Stimulated activated CD8-positive, alpha-beta memory T cell treated with anti-CD3 and anti-CD28 coated beads, Interleukin-7, amount 100 ng/mL, for 24 hours (primary cell): Measurements from ENCODE around the gene C2CD2L.
"Not testable (repeated sequence)": the region's sequence is repeated elsewhere in the genome, so short reads cannot be mapped to it uniquely, and the experiment has no call there.

Source experiments
- DNase-seq: peaks from one replicate; pipeline ENCODE4 v3.0.0-alpha.2; 2020; ENCODE audit warnings: low read depth

The C2CD2L gene

DNA sequence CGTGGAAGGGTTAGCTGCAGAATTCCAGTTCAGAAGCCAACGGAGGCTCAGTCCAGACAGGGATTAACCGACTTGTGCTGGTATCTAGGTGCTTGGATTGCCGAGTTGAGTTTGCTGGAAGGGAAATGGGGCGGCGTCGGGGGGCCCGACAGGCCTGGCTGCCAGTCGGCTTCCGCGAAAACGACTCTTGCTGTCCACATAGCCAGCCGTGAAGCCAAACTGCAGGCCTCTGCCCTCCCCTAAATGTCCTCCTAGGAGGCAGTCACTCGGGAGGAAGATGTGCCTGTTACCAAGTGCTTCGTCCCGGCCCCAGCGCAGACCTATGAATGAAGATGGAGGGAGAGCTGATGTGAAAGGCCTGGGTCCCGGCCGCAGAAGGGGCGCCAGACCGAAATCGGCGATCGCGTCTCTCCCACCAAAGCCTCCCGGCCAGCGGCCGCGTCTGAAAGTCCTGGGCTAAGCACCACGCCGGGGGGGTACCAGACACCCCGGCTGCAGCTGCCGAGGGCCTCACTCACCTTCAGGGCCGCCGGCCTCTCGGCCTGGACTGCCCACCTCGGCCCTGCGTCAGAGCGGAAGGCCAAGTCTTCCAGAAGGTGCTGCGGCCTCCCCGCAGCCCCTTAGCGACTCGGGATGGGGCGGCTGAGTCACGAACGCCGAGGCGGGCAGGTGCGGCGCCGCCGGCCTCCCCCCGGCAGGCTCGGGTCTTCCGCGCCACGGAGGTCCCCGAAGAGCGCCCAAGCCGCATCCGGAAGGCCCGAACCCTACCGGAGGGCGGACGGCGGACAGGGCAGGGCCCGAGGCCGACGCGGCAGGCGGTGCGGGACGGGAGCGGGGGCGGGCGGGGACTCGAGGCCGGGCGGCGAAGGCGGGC is 13.0 kb upstream of the C2CD2L start:
- DNase-seq: no peak

DNA sequence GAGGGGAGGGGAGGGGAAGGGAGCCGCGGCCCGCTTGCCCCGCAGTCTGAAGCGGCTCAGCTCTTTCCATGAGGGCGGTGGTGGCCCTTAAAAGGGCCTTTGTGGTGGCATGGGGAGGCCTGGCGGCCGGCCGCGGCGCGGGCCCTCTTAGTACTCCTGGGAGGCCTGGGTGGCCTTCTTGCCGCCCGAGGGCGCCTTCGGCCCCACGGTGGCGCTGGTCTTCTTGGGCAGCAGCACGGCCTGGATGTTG is 12.4 kb upstream of the C2CD2L start:
- DNase-seq: no peak

DNA sequence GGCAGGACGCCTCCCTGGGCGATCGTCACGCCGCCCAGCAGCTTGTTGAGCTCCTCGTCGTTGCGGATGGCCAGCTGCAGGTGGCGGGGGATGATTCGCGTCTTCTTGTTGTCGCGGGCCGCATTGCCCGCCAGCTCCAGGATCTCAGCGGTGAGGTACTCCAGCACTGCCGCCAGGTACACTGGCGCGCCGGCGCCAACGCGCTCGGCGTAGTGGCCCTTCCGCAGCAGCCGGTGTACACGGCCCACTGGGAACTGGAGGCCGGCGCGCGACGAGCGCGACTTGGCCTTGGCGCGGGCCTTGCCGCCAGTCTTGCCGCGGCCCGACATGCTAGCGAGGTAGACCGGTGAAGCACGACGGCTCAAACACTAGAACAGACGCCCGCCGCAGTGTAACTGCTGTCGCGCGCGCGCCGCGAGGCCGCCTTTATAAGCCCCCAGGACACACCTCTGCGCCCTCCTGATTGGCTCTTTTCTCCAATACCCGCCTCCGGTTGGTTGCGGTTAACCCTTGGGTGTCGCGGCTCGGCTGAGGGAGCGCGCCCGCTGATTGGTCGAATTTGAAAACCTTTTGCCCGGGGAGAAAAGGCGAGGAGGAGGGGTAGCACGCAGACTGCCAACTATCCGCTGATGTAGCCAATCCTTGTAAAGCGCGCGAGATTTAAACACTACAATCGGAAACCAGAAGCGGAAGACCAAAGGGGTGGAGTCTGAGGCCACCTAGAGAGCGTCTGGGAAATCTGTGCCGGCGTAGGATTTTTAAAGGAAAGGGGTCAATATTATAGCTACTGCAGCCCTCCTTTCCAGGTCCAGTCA is 11.9 kb upstream of the C2CD2L start:
- DNase-seq: peak; percentile 99

DNA sequence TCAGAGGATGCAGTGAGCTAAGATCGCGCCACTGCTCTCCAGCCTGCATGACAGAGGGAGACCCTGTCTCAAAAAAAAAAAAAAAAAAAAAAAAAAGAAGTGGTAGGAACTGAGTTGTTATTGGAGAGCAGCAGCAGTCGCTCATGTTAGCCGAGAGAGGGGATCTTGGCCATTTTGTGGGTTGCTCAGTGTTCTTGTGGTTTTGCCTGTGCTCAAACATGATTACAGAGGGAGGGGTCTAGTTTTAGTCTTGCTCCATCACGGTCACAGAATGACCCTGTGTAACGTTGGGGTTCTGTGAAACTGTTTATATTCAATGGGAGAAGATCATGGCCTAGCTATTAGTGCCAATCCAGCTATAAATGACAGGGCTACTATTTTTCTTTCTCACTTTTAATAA is 7.4 kb upstream of the C2CD2L start:
- no peak for DNase-seq

DNA sequence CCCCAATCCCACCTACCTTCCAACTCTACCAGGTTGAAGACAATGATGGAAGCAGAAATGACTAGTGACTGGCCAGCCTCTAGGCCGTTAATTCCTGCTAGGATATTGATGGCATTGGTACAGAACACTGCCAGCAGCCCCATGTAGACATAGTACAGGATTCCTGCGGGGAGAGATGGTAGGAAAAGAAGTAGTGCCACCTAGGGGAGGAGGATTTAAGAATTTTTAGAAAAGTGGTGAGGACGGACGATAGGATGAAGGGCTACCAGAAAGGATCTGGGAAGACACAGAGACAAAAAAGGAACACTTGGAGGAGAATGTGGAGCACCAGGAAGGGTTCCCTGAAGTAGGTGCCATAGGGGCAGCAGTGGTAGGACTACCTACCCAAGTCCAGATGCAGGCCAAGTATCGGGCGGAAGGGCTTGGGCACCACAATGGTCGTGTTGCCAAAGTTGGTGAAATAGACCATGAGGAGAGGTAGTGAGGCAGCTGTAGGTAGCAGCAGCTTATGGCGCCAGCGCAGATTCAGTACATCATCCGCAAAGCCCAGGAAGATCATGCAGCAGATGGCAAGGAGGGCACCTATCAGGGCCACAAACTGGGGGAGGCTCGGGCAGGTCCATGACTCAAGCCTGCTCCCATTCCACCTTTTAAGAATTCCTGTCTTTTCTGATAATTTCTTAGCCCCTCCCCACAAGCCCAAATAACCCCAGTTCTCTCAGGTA is 6.7 kb upstream of the C2CD2L start:
- DNase-seq: no peak

DNA sequence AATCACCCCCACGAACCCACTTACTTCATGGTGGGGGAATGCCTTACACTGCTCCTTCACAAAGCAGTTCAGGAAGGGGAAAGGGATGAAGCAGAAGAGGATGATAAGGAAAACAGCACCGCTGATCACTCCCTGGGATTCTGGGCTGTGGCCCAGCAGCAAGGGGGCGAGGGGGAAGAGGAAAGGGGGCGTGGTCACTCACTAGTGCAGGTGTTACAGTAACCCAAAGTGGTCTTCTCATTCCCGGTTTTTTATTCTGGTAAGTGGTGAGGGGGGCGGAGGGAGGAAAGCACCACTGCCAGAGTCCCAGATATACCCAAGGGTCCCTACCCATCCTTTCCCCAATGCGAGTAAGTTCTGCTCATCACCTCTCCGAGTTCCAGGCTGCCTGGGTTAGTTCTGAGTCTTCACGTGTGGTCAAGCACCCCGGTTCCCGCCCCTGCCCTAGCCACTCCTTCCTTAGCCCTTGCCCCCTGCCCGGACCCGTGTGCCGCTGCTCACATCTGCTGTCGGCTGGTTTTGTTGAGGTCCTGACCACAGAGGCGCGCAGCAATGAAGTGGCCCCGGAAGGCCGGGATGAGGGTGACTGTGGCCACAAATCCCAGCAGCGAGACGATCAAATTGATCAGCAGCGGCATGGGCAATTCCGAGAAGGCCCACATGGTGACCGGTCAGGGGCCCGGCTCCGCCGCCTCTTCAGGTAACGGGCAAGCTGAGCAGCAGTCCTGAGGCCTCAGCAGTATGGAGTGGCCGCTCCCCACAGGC is 6.0 kb upstream of the C2CD2L start:
- DNase-seq: no peak

DNA sequence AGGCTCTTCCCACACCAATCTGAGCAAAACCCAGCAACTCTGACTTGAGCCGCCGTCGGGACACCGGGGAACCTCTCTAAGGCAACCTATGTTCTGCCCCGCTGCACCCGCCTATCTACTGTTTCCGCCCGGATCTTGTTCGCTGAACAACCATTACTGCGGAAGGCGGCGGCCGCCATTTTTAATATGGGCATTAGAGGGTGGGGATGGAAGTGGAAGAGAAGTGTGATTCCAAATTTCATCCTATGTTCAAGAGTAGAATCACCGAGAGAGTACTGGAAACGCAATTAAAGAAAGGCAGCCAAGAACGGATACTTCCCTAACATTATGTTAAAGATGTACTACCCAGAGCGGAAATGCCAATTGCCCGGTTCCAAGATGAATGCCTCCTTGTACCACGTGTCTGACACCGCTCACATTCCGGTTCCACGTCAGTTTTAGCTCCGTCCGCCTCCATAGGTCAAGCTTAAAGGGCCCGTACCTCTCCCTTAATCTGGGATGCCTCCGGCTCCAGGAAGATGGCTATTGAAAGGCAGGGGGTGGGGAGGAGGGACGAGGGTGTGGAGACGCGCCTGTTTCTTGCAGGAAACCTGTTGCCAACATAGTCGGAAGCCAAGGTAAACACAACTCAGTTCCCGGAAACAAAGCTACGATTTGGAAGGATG is 5.3 kb upstream of the C2CD2L start, which contains the start of gene DPAGT1:
Gene DPAGT1, minus strand, starts transcription at position 95 of the 665 bp plus-strand sequence. CDS start 198 bp downstream, outside the sequence.
- DNase-seq: peak; percentile 74

DNA sequence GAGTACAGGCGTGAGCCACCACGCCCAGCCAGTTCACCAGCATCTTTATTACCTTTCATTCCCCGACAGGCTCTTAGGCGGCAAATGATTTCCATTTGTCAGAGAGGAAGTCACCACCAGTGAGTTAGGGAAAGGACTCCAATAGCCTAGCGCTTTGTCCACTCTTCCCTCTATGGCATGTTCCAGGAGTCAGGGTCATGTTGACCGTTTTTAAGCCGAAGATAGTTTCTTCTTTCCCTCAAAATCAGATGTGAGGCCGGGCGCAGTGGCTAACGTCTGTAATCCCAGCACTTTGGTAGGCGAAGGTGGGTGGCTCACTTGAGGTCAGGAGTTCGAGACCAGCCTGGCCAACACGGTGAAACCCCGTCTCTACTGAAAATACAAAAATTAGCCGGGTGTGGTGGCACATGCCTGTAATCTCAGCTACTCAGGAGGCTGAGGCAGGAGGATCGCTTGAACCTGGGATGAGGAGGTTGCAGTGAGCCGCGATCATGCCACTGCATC is 3.9 kb upstream of the C2CD2L start:
- DNase-seq: not testable (repeated sequence)

DNA sequence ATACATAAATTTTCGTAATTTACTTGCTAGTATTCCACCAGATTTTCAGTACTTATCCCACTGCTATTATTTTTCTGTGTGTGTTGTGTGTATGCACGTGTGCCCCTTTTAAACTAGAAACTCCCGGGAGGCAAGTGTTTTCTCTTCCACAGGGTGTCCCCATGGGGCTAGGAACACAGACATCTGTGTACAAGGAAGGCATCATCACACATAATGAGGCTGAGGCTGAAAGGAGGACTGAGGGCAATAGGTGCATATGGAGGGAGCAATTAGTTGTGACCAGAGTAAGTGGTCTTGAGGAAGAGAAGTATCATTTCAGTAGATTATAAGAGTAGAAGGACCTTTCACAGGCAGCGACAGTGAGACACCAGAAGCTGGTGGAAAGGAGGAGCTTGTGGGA is 3.4 kb upstream of the C2CD2L start:
- DNase-seq: no peak

DNA sequence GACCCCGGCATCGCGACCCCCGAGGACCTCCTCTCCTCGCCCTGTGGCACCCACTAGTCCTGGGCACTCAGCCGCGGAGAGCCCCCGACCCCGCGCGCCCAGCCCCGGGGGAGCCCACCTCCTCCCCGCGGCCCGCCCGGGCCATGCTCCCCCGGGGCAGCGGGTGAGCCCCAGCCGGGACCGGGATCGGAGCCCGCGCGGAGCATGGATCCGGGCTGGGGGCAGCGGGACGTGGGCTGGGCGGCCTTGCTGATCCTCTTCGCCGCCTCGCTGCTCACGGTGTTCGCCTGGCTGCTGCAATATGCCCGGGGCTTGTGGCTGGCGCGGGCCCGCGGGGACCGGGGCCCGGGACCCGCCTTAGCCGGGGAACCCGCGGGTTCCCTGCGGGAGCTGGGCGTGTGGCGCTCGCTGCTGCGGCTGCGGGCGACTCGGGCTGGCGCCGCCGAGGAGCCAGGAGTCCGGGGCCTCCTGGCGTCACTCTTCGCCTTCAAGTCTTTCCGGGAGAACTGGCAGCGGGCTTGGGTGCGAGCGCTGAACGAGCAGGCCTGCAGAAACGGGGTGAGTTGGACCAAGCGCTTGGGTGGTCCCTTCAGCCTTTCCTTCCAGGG is 498 bp downstream of the C2CD2L start:
- no peak for DNase-seq

DNA sequence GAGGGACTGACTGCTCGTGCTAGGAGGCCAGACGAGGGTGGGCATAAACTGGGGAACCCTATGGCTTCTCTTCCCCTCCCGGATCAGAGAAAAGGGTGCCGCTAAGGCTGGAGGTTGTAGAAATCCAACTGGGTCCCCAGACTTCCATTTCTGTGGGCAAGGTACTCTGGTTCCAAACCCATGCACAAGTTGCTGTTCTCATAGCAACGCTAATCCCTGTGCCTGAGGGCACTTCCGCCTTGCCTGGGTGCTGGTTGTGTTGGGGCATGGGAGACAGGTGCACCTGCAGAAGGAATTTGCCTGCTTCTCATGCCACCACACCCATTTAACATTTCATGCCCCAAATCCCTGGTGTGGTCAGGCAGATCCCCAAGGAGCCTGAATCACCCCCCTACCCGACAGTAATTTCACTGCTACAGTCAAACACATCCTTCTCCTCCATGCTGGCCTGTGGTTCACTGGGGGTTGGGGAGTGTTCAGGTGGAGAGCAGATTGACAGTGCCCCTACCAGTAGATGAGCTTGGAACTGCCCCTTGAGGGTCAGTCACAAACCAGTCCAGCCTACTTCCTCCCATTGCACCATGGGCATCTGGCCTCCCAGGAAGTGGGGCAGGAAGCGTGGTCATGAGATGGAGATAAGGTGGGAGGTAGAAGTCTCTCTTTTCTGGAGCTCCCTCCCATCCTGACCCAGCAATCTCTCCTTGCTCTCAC is 1.2 kb downstream of the C2CD2L start:
- no peak for DNase-seq

DNA sequence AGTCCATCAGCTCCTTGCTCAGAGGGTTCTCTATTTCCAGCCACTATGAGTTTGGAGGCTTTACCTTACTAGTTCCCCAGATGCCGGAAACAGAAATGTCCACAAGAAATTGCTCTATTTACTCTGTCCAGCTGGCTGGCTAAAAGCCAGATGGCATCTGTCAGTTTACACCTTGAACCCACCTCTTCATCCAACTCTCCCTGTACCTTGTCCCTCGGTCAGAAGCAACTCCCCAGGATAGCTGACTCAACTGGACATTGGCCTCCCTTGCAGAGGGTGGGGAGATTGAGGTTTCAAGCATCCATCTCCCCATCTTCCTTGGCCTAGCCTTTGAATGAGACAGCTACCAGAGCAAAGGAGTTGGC is 1.7 kb downstream of the C2CD2L start:
- DNase-seq: no peak

DNA sequence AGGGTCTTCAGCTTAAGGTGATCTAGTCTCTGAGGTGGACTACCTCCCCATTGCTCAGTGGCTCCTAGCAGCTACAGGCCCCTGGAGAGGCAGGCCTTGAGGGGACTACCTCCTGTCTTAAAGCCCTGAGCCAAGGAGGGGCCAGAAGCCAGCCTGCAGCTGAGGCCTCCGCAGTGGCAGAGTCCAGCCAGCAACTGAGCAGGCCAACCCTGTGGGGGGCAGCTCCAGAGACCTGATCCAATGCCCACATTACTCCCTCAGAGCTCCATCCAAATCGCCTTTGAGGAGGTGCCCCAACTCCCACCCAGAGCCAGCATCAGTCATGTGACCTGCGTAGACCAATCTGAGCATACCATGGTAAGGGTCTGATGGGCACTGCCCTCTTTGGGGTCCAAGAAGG is 2.7 kb downstream of the C2CD2L start:
- no peak for DNase-seq

DNA sequence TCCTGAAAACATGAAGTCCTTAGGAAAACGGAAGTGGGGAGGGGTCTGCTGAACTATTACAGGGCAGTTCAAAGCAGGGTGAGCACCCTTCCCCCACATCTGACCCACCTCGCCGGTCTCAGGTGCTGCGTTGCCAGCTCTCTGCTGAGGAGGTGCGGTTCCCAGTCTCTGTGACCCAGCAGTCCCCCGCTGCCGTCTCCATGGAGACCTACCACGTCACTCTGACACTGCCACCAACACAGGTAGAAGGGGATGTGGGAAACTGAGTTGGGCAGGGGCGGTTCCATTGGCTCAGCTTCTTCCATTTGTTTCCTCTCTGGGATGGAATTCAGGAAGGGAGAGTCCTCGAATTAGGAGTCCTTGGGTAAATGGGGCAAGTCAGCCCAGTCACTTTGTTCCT is 3.3 kb downstream of the C2CD2L start:
- DNase-seq: no peak

DNA sequence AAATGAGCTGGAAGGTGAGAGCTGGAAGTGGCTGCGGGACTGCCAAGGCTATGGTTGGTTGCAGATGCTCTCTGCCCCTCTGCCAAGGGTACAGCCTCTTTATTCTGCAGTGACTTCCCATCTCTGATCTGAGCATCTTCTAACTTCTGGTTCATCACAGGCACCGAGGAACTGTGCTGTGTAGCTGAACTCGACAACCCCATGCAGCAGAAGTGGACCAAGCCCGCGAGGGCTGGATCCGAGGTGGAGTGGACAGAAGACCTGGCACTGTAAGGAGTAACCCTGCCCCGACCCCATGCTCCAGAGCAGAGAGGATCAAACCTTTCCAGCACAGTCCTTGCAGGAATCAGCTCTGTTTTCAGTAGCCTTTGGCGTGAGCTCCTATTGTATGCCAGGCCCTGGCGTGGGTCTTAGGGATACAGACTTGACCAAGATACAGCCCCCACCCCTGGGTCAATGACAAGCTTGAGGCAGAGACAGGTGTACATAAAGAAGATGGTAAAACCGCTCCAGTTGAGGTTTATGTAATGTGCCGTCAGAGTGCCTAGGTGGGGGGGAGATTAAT is 4.3 kb downstream of the C2CD2L start:
- DNase-seq: no peak

DNA sequence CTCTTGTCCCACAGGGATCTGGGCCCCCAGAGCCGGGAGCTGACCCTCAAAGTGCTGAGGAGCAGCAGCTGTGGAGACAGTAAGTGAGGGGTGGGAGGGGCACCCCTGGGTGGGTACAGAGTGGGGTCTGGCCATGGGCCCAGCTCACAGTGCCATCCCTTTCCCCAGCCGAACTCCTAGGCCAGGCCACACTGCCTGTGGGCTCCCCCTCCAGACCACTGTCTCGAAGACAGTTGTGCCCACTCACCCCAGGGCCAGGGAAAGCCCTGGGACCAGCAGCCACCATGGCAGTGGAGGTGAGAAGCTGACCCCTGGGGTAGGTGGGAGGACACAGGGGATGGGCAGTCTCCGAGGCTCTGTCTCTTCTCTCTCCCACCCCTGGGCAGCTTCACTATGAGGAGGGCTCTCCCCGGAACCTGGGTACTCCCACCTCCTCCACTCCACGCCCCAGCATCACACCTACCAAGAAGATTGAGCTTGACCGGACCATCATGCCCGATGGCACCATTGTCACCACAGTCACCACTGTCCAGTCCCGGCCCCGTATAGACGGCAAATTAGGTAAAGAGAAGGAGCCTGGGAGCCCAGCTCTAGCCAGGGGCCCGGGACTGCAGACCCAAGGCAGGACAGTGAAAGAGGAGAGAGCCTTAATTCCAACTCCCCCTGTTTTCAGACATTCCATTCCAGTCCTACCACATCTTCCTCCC is 5.3 kb downstream of the C2CD2L start:
- no peak for DNase-seq

DNA sequence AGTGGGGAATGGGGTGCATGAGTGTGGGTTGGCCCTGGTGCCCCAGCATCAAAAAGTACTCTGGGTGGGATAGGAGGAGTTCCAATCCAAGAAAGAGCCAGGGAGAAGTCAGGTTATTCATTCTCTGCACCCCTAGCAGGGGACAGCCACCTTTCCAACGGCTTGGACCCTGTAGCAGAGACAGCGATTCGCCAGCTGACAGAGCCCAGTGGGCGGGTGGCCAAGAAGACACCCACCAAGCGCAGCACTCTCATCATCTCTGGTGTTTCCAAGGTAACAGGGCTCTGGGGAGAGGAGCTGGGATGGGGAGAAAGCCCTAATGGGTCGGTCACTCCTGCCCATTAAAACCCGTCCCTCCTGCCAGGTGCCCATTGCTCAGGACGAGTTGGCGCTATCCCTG is 6.6 kb downstream of the C2CD2L start:
- DNase-seq: no peak

DNA sequence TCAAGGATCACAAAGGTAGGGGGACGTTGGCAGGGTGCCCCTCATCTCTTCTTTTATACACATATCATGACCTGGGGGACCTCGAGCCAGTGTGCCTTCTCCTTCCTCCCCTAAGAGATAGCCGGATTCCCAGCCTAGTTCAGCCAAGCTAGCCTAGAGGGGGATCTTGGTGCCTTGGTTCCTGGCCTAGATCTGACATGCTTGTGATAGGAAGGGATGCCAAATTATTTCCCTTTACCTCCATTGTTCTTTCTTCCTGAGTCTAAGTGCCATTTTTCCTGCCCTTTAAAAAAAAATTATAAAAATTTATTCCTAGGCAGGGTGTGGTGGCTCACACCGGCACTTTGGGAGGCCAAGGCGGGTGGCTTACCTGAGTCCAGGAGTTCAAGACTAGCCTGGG is 7.2 kb downstream of the C2CD2L start:
- no peak for DNase-seq

DNA sequence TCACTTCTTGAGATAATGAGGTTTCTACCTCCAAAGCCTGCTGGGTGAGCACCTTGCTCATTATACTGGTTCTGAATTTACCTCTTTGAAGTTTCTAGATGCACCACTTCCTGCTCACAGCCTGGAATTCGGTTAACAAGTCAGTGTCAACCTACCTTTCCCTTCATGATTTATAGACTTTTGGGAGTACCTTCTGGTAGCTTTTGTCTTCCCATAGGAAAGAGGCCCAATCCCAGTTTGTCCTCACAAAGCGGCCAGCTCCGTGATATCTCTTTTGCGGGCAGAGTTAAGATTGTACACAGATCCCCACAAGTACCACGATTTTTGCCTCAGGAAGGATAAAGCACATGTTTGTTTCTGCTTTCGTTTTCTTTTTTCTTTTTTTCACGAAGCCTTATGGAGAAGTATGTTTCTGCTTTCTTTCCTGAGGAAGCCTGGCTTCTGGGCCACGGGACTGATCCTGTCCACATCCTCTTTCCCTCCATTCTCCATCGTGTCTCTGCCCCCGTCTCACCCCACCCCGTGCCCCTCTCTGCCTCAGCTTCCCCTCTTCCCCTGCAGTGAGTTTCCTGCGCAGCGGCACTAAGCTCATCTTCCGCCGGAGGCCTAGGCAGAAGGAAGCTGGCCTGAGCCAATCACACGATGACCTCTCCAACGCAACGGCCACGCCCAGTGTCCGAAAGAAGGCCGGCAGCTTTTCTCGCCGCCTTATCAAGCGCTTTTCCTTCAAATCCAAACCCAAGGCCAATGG is 8.5 kb downstream of the C2CD2L start:
- no peak for DNase-seq
